Activated CD4-positive, alpha-beta T cell treated with anti-CD3 and anti-CD28 coated beads for 36 hours (primary cell): ENCODE data around the gene BEX1. TPM values are rescaled to one million over a fixed set of nuclear protein-coding genes. Genes with fewer than 3 reads are reported as not detected.

Experiments
- total RNA-seq, 2 experiments: library from RNA; stranded (reverse); gene quantifications; one replicate each; pipeline ENCODE4 v1.2.3, GENCODE V29; 2021

The BEX1 gene
- total RNA-seq, 2 experiments from 2014 or later, result 0.39 TPM; not detected in 1

Other genes starting within 250 kb of the BEX1 start
- gene RAB40AL, start 126.9 kb downstream of the BEX1 start, total RNA-seq, result not detected
- not detected for gene NXF3, start 29.0 kb upstream of the BEX1 start, total RNA-seq
- 10 to 100 TPM in 1 of 2 experiments, 1 to 10 TPM in 1; 9.9 to 10.0 TPM for gene BEX4, start 150.9 kb upstream of the BEX1 start, total RNA-seq
- gene TCEAL8, start 191.0 kb upstream of the BEX1 start, total RNA-seq, result 10 to 100 TPM; 36.0 to 46.6 TPM
- not detected for gene TCEAL5, start 212.6 kb upstream of the BEX1 start, total RNA-seq
- gene BEX2, start 246.8 kb upstream of the BEX1 start, total RNA-seq, result 10 to 100 TPM in 1 of 2 experiments, 1 to 10 TPM in 1; 7.4 to 11.5 TPM